Measurements from ENCODE around the gene NAA35. TPM values are rescaled to one million over a fixed set of nuclear protein-coding genes. Genes with fewer than 3 reads are reported as not detected.

The NAA35 gene
- total RNA-seq, 1 experiment from 2014 or later: 34.7 TPM

DNA sequence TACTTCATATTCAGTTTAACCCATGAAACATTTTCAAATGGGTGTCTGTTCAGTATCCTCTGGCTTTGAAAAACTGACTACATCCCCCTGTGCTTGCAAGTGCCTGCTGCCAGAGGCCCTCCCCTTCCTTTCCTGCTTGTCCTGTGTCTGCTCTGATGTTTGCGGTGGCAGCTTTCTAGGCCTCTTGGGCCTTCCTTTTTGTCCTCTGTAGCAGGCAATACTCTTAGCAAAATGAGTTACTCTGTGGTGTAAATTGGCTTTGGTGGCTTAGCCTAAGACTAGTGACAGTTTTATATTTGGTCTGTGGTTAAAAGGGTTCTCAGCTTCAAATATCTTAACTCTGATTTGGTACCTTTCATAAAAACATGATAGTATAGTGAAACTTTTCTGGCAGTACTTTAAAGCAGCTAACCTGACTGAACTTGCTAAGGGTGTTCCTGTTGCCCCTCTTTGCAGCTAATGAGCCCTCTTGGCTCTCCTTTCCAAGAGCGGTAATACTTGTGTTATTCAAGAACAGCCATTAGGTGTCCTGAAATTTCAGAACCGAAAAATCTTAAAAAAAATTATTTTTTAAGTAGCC lies 81.8 kb downstream of the NAA35 start:
- Mint-ChIP-seq H3K4me3 (no peak overlapping the region), H3K9me3 (no peaks in the 10 kb centered on the region), H3K27ac (no peak overlapping the region), H3K4me1 (no peaks in the 10 kb centered on the region), H3K36me3 (peaks cover 53% of the 10 kb centered on the region), H3K27me3 (ENCODE audit: low read depth) (no peaks in the 10 kb centered on the region)
- TF ChIP-seq SP1 (CRISPR knock-in tag; conservative IDR thresholded peaks at IDR 0.05) (no peak), ZNF232 (CRISPR knock-in tag; IDR thresholded peaks at IDR 0.05) (no peak), USF1 (CRISPR knock-in tag; IDR thresholded peaks at IDR 0.05) (no peak), PRRX2 (CRISPR knock-in tag; IDR thresholded peaks at IDR 0.05) (no peak), FOXK1 (CRISPR knock-in tag; IDR thresholded peaks at IDR 0.05) (no peak), FOXP1 (CRISPR knock-in tag; IDR thresholded peaks at IDR 0.05; ENCODE audit: borderline replicate concordance) (no peak), HMGA2 (CRISPR knock-in tag; IDR thresholded peaks at IDR 0.05) (no peak), ATF1 (CRISPR knock-in tag; IDR thresholded peaks at IDR 0.05) (no peak), GABPB1 (CRISPR knock-in tag; IDR thresholded peaks at IDR 0.05) (no peak), OVOL2 (CRISPR knock-in tag; IDR thresholded peaks at IDR 0.05; ENCODE audit: borderline replicate concordance) (no peak), ZNF396 (CRISPR knock-in tag; IDR thresholded peaks at IDR 0.05; ENCODE audit: borderline replicate concordance) (no peak), TEAD1 (CRISPR knock-in tag; IDR thresholded peaks at IDR 0.05) (no peak), TEAD4 (CRISPR knock-in tag; IDR thresholded peaks at IDR 0.05) (no peak), KAT7 (CRISPR knock-in tag; IDR thresholded peaks at IDR 0.05; ENCODE audit: borderline replicate concordance) (no peak), CBFB (CRISPR knock-in tag; IDR thresholded peaks at IDR 0.05; ENCODE audit: low read depth) (no peak), SMAD3 (CRISPR knock-in tag; IDR thresholded peaks at IDR 0.05; ENCODE audit: borderline replicate concordance) (no peak)
- TF ChIP-seq, protein P1, sequence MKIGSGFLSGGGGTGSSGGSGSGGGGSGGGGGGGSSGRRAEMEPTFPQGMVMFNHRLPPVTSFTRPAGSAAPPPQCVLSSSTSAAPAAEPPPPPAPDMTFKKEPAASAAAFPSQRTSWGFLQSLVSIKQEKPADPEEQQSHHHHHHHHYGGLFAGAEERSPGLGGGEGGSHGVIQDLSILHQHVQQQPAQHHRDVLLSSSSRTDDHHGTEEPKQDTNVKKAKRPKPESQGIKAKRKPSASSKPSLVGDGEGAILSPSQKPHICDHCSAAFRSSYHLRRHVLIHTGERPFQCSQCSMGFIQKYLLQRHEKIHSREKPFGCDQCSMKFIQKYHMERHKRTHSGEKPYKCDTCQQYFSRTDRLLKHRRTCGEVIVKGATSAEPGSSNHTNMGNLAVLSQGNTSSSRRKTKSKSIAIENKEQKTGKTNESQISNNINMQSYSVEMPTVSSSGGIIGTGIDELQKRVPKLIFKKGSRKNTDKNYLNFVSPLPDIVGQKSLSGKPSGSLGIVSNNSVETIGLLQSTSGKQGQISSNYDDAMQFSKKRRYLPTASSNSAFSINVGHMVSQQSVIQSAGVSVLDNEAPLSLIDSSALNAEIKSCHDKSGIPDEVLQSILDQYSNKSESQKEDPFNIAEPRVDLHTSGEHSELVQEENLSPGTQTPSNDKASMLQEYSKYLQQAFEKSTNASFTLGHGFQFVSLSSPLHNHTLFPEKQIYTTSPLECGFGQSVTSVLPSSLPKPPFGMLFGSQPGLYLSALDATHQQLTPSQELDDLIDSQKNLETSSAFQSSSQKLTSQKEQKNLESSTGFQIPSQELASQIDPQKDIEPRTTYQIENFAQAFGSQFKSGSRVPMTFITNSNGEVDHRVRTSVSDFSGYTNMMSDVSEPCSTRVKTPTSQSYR (CRISPR knock-in tag; IDR thresholded peaks at IDR 0.05): no peak
- TF ChIP-seq, protein P2, sequence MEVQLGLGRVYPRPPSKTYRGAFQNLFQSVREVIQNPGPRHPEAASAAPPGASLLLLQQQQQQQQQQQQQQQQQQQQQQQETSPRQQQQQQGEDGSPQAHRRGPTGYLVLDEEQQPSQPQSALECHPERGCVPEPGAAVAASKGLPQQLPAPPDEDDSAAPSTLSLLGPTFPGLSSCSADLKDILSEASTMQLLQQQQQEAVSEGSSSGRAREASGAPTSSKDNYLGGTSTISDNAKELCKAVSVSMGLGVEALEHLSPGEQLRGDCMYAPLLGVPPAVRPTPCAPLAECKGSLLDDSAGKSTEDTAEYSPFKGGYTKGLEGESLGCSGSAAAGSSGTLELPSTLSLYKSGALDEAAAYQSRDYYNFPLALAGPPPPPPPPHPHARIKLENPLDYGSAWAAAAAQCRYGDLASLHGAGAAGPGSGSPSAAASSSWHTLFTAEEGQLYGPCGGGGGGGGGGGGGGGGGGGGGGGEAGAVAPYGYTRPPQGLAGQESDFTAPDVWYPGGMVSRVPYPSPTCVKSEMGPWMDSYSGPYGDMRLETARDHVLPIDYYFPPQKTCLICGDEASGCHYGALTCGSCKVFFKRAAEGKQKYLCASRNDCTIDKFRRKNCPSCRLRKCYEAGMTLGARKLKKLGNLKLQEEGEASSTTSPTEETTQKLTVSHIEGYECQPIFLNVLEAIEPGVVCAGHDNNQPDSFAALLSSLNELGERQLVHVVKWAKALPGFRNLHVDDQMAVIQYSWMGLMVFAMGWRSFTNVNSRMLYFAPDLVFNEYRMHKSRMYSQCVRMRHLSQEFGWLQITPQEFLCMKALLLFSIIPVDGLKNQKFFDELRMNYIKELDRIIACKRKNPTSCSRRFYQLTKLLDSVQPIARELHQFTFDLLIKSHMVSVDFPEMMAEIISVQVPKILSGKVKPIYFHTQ (CRISPR knock-in tag; IDR thresholded peaks at IDR 0.05): no peak
- TF ChIP-seq, protein P3, sequence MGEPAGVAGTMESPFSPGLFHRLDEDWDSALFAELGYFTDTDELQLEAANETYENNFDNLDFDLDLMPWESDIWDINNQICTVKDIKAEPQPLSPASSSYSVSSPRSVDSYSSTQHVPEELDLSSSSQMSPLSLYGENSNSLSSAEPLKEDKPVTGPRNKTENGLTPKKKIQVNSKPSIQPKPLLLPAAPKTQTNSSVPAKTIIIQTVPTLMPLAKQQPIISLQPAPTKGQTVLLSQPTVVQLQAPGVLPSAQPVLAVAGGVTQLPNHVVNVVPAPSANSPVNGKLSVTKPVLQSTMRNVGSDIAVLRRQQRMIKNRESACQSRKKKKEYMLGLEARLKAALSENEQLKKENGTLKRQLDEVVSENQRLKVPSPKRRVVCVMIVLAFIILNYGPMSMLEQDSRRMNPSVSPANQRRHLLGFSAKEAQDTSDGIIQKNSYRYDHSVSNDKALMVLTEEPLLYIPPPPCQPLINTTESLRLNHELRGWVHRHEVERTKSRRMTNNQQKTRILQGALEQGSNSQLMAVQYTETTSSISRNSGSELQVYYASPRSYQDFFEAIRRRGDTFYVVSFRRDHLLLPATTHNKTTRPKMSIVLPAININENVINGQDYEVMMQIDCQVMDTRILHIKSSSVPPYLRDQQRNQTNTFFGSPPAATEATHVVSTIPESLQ (CRISPR knock-in tag; IDR thresholded peaks at IDR 0.05): no peak
- POLR2A ChIA-PET: no interaction called here
- DNase-seq (ENCODE audit: low spot score): no peak
- ATAC-seq: no peak
- CTCF ChIA-PET: interaction anchor here (0.6 kb wide), 1 partner anchor 13 kb away, joined by 4 read pairs; no protein-coding TSS in a partner anchor

DNA sequence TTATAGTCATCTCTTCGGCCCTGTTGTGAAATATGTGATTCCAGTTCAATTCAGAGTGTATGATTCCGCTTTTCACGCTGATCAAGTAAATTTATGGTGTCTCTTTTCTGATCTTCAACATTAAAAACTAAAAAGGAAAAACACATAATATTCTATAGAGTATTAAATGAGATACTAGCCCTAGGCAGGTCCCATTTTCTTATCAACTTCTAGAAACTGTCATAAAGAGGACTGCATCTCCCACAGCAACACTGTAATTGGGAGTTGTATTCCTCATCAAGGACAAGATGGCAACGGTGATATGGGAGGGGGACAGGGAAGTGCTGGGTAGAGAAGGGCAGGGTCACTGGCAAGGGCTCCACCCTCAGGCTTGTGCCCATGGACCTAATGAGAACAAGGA lies 86.8 kb downstream of the NAA35 start:
- Mint-ChIP-seq H3K36me3 (peaks cover 47% of the 10 kb centered on the region), H3K4me3 (no peak overlapping the region), H3K27me3 (ENCODE audit: low read depth) (no peaks in the 10 kb centered on the region), H3K27ac (no peak overlapping the region), H3K9me3 (no peaks in the 10 kb centered on the region), H3K4me1 (no peaks in the 10 kb centered on the region)
- DNase-seq (ENCODE audit: low spot score): no peak
- TF ChIP-seq, protein P4, sequence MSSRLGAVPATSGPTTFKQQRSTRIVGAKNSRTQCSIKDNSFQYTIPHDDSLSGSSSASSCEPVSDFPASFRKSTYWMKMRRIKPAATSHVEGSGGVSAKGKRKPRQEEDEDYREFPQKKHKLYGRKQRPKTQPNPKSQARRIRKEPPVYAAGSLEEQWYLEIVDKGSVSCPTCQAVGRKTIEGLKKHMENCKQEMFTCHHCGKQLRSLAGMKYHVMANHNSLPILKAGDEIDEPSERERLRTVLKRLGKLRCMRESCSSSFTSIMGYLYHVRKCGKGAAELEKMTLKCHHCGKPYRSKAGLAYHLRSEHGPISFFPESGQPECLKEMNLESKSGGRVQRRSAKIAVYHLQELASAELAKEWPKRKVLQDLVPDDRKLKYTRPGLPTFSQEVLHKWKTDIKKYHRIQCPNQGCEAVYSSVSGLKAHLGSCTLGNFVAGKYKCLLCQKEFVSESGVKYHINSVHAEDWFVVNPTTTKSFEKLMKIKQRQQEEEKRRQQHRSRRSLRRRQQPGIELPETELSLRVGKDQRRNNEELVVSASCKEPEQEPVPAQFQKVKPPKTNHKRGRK (CRISPR knock-in tag; IDR thresholded peaks at IDR 0.05; ENCODE audit: borderline replicate concordance): no peak
- no peak for ATAC-seq
- CTCF ChIA-PET: no interaction called here
- POLR2A ChIA-PET: no interaction called here

Measured in WTC11 (cell line).